ENCODE results near the gene MYO16.

MYO16 gene

DNA sequence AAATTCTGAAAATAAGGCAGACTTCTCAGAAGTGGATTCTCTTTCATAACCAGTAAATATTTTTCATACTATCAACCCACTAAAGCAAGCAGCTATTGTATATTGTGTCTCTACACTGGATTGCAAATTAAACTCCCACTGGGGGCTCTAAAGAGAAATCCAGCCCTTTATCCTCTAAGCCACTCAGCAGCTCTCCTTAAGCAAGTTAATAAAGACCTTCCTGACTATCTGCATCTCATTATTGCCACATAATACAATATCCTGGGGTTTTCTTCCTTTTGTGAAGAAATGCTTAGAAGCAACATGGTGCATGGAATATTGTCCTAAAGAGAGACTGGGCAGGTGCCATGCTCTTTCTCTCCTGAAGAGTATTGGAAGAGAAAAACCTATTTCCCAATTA lies 521.3 kb downstream of the MYO16 start:
- Histone ChIP-seq H3K9me2 (replicated peaks; ENCODE audit: control insufficient read depth, low read length) (no peaks in the 10 kb centered on the region), H3K4me2 (ENCODE audit: low read length) (no peak overlapping the region)

GRCh38 chr13:109151255-109151654 lies 521.8 kb downstream of the MYO16 start:
- H3K36me3 ChIP-seq (ENCODE audit: control insufficient read depth, low read length), result no peaks in the 10 kb centered on the region
- no peak overlapping the region for H3K27ac ChIP-seq (ENCODE audit: low read depth, low read length)
- no peaks in the 10 kb centered on the region for H4K20me1 ChIP-seq (ENCODE audit: control insufficient read depth, insufficient read depth, low read depth, low read length)
- H3K4me2 ChIP-seq (ENCODE audit: low read length), result no peak overlapping the region
- TF ChIP-seq EZH2phosphoT487 (IDR thresholded peaks at IDR 0.05; ENCODE audit: borderline replicate concordance, low read length) (no peak), CTCF (IDR thresholded peaks at IDR 0.05; ENCODE audit: low read depth, low read length, poor library complexity, severe bottlenecking) (no peak)
- no peaks in the 10 kb centered on the region for H3K79me2 ChIP-seq (ENCODE audit: control insufficient read depth, low read length)
- H3K27me3 ChIP-seq (ENCODE audit: control insufficient read depth, low read length), result no peaks in the 10 kb centered on the region
- H3K4me3 ChIP-seq (ENCODE audit: low read length), result no peak overlapping the region
- H3F3A ChIP-seq (ENCODE audit: control insufficient read depth, insufficient read depth), result no peaks in the 10 kb centered on the region
- H3K4me1 ChIP-seq (ENCODE audit: control insufficient read depth, low read length), result no peaks in the 10 kb centered on the region
- no peaks in the 10 kb centered on the region for H3K9me2 ChIP-seq (replicated peaks; ENCODE audit: control insufficient read depth, low read length)
- H3K9me3 ChIP-seq (ENCODE audit: control insufficient read depth, insufficient read depth, low read length), result no peaks in the 10 kb centered on the region

More for the DNA sequence above, 521.3 kb downstream of the MYO16 start:
- no peak overlapping the region for H3K4me3 ChIP-seq (ENCODE audit: low read length)
- TF ChIP-seq CTCF (IDR thresholded peaks at IDR 0.05; ENCODE audit: low read depth, low read length, poor library complexity, severe bottlenecking), result no peak
- TF ChIP-seq EZH2phosphoT487 (IDR thresholded peaks at IDR 0.05; ENCODE audit: borderline replicate concordance, low read length), result no peak
- no peaks in the 10 kb centered on the region for H3K4me1 ChIP-seq (ENCODE audit: control insufficient read depth, low read length)
- H3K36me3 ChIP-seq (ENCODE audit: control insufficient read depth, low read length), result no peaks in the 10 kb centered on the region
- H3F3A ChIP-seq (ENCODE audit: control insufficient read depth, insufficient read depth), result no peaks in the 10 kb centered on the region
- no peaks in the 10 kb centered on the region for H3K9me3 ChIP-seq (ENCODE audit: control insufficient read depth, insufficient read depth, low read length)
- H3K79me2 ChIP-seq (ENCODE audit: control insufficient read depth, low read length), result no peaks in the 10 kb centered on the region
- no peaks in the 10 kb centered on the region for H4K20me1 ChIP-seq (ENCODE audit: control insufficient read depth, insufficient read depth, low read depth, low read length)
- no peaks in the 10 kb centered on the region for H3K27me3 ChIP-seq (ENCODE audit: control insufficient read depth, low read length)
- no peak overlapping the region for H3K27ac ChIP-seq (ENCODE audit: low read depth, low read length)

DNA sequence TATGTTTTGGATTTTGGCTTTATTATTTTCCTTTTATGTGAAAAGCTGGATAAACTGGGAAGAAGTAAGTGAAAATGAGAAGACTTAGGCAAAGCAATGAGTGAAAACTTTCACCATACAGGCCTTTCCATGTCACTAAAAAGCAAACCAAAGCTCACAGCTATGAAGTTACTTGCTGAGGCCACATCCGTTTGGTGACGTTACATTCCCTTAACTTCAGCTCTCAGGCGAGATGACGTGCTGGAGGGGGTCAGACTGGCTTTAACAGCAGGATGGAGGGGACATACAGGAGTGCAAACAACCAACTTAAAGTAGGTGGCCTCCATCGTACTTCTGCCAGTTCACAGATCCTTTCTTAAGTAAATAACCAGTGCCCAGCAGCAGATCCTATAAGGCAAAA lies 522.3 kb downstream of the MYO16 start:
- Histone ChIP-seq H3K79me2 (ENCODE audit: control insufficient read depth, low read length) (no peaks in the 10 kb centered on the region), H3F3A (ENCODE audit: control insufficient read depth, insufficient read depth) (no peaks in the 10 kb centered on the region), H4K20me1 (ENCODE audit: control insufficient read depth, insufficient read depth, low read depth, low read length) (no peaks in the 10 kb centered on the region), H3K4me3 (ENCODE audit: low read length) (no peak overlapping the region), H3K36me3 (ENCODE audit: control insufficient read depth, low read length) (no peaks in the 10 kb centered on the region), H3K27me3 (ENCODE audit: control insufficient read depth, low read length) (no peaks in the 10 kb centered on the region), H3K4me1 (ENCODE audit: control insufficient read depth, low read length) (no peaks in the 10 kb centered on the region), H3K9me3 (ENCODE audit: control insufficient read depth, insufficient read depth, low read length) (no peaks in the 10 kb centered on the region), H3K27ac (ENCODE audit: low read depth, low read length) (no peak overlapping the region), H3K9me2 (replicated peaks; ENCODE audit: control insufficient read depth, low read length) (no peaks in the 10 kb centered on the region), H3K4me2 (ENCODE audit: low read length) (no peak overlapping the region)
- TF ChIP-seq EZH2phosphoT487 (IDR thresholded peaks at IDR 0.05; ENCODE audit: borderline replicate concordance, low read length) (no peak), CTCF (IDR thresholded peaks at IDR 0.05; ENCODE audit: low read depth, low read length, poor library complexity, severe bottlenecking) (no peak)
